SK-N-SH treated with all-trans-retinoic acid at 6 μM for 48 hours (cell line): ENCODE measurements around the gene WNT6.

Experiments
- ATAC-seq: fragments of 200-7000 bp; cut with Tn5 transposase; 3 replicates; pipeline ENCODE4 v1.9.1; 2020; ENCODE audit warnings: mild to moderate bottlenecking, moderate library complexity
- BACH2 ChIP-seq: fragments of 250-450 bp; sonication (Bioruptor Pico); IDR thresholded peaks from 2 replicates; pipeline ENCODE4 v1.9.0; 2021; ENCODE audit warnings: mild to moderate bottlenecking, borderline replicate concordance
- CREB5 ChIP-seq: fragments of 250-450 bp; sonication (Bioruptor Pico); IDR thresholded peaks from 2 replicates; pipeline ENCODE4 v1.5.1; 2020; ENCODE audit warnings: low read depth, mild to moderate bottlenecking, moderate library complexity
- CSDC2 ChIP-seq: fragments of 250-450 bp; sonication (Bioruptor Pico); IDR thresholded peaks from 2 replicates; pipeline ENCODE4 v1.5.0; 2020; ENCODE audit warnings: mild to moderate bottlenecking, moderate library complexity
- CSRNP3 ChIP-seq: fragments of 250-450 bp; sonication (Bioruptor Pico); IDR thresholded peaks from 2 replicates; pipeline ENCODE4 v1.5.1; 2021; ENCODE audit warnings: mild to moderate bottlenecking, moderate library complexity
- ESRRG ChIP-seq: fragments of 250-450 bp; sonication (Bioruptor Pico); IDR thresholded peaks from 2 replicates; pipeline ENCODE4 v1.6.1; 2021; ENCODE audit warnings: mild to moderate bottlenecking
- OSR1 ChIP-seq: fragments of 250-450 bp; sonication (Bioruptor Pico); IDR thresholded peaks from 2 replicates; pipeline ENCODE4 v1.8.0; 2022; ENCODE audit warnings: moderate library complexity, mild to moderate bottlenecking, inconsistent platforms
- PATZ1 ChIP-seq: fragments of 250-450 bp; sonication (Bioruptor Pico); IDR thresholded peaks from 2 replicates; pipeline ENCODE4 v1.8.0; 2020; ENCODE audit warnings: mild to moderate bottlenecking, moderate library complexity, borderline replicate concordance
- POU6F1 ChIP-seq: fragments of 250-450 bp; sonication (Bioruptor Pico); IDR thresholded peaks from 2 replicates; pipeline ENCODE4 v1.8.0; 2021; ENCODE audit warnings: low read depth, mild to moderate bottlenecking, moderate library complexity, borderline replicate concordance
- PPARA ChIP-seq: fragments of 250-450 bp; sonication (Bioruptor Pico); IDR thresholded peaks from 2 replicates; pipeline ENCODE4 v1.5.0; 2020; ENCODE audit warnings: mild to moderate bottlenecking, borderline replicate concordance
- RARB ChIP-seq: fragments of 250-450 bp; sonication (Bioruptor Pico); IDR thresholded peaks from 2 replicates; pipeline ENCODE4 v1.8.0; 2021; ENCODE audit warnings: mild to moderate bottlenecking, moderate library complexity
- SNAI2 ChIP-seq: fragments of 250-450 bp; sonication (Bioruptor Pico); IDR thresholded peaks from 2 replicates; pipeline ENCODE4 v1.5.0; 2020; ENCODE audit warnings: mild to moderate bottlenecking, moderate library complexity
- TCF4 ChIP-seq: fragments of 250-450 bp; sonication (Bioruptor Pico); IDR thresholded peaks from 2 replicates; pipeline ENCODE4 v1.8.0; 2021; ENCODE audit warnings: mild to moderate bottlenecking, moderate library complexity, borderline replicate concordance
- TOX ChIP-seq: fragments of 250-450 bp; sonication (Bioruptor Pico); IDR thresholded peaks from 2 replicates; pipeline ENCODE4 v1.8.0; 2021; ENCODE audit warnings: mild to moderate bottlenecking, moderate library complexity, borderline replicate concordance
- TSHZ2 ChIP-seq: fragments of 250-450 bp; sonication (Bioruptor Pico); IDR thresholded peaks from 2 replicates; pipeline ENCODE4 v1.5.0; 2020; ENCODE audit warnings: mild to moderate bottlenecking, moderate library complexity
- ZFP3 ChIP-seq: fragments of 250-450 bp; sonication (Bioruptor Pico); IDR thresholded peaks from 2 replicates; pipeline ENCODE4 v1.5.0; 2020; ENCODE audit warnings: mild to moderate bottlenecking, moderate library complexity
- ZNF565 ChIP-seq: fragments of 450-650 bp; formaldehyde crosslinking; conservative IDR thresholded peaks from 2 replicates; pipeline ENCODE4 v1.5.0; 2020; ENCODE audit warnings: low read depth, mild to moderate bottlenecking, moderate library complexity
- ZNF70 ChIP-seq: fragments of 450-650 bp; formaldehyde crosslinking; IDR thresholded peaks from 2 replicates; pipeline ENCODE4 v1.5.0; 2020; ENCODE audit warnings: mild to moderate bottlenecking, moderate library complexity
- ZNF8 ChIP-seq: fragments of 450-650 bp; formaldehyde crosslinking; IDR thresholded peaks from 2 replicates; pipeline ENCODE4 v1.5.0; 2020; ENCODE audit warnings: mild to moderate bottlenecking, moderate library complexity

Gene WNT6

GRCh38 chr2:218869064-218869463, 9.5 kb downstream of the WNT6 start:
- ATAC-seq, result no peak
- no peak for TF ChIP-seq ESRRG
- no peak for TF ChIP-seq TCF4 (CRISPR knock-in tag)
- no peak for TF ChIP-seq ZNF565
- no peak for TF ChIP-seq SNAI2
- TF ChIP-seq CREB5, result no peak

GRCh38 chr2:218870984-218871344, 11.4 kb downstream of the WNT6 start:
- TF ChIP-seq ESRRG (no peak), POU6F1 (CRISPR knock-in tag) (no peak), PATZ1 (CRISPR knock-in tag) (no peak), ZFP3 (CRISPR knock-in tag) (no peak), ZNF70 (no peak), CSRNP3 (CRISPR knock-in tag) (no peak), CSDC2 (CRISPR knock-in tag) (no peak), OSR1 (CRISPR knock-in tag) (no peak), BACH2 (no peak), TOX (CRISPR knock-in tag) (no peak), ZNF565 (no peak), ZNF8 (CRISPR knock-in tag) (no peak), TSHZ2 (CRISPR knock-in tag) (no peak), TCF4 (CRISPR knock-in tag) (no peak), PPARA (no peak), RARB (CRISPR knock-in tag) (no peak)
- TF ChIP-seq, all 23 proteins: peak for 0
- no peak for ATAC-seq

- no peak for TF ChIP-seq ZNF8 (CRISPR knock-in tag)
- TF ChIP-seq TSHZ2 (CRISPR knock-in tag), result no peak
- TF ChIP-seq CREB5, result no peak
- no peak for TF ChIP-seq CSRNP3 (CRISPR knock-in tag)
- ATAC-seq, result no peak
These were observed 12.0 kb downstream of the WNT6 start for GRCh38 chr2:218871345-218872302.
